Heart right ventricle (tissue), 16 donors: ENCODE results near the gene SCAND1. TPM values are rescaled to one million over a fixed set of nuclear protein-coding genes. Genes with fewer than 3 reads are reported as not detected.

Experiments used
- ATAC-seq, 8 donors: fragments of 200-7000 bp; cut with Tn5 transposase; one replicate each; pipeline ENCODE4 v1.9.1; 2020; ENCODE audit warnings: mild to moderate bottlenecking in 8 of 8, moderate library complexity in 8 of 8, moderate number of reproducible peaks in 1 of 8
- DNase-seq, 2 donors: peaks; one replicate each; pipeline ENCODE4 v3.0.0-alpha.2; 2020
- H3K27ac ChIP-seq, 10 donors: fragments of 200-600 bp; sonication (generic) in 2 of 10; one replicate each; pipeline versions ENCODE4 v1.5.0 to v1.8.0; 2020 to 2022; ENCODE audit warnings: mild to moderate bottlenecking in 3 of 10
- H3K27me3 ChIP-seq, 7 donors: fragments of 200-600 bp; one replicate each; pipeline ENCODE4 v1.8.0; 2021 to 2022; ENCODE audit warnings: mild to moderate bottlenecking in 2 of 7
- H3K36me3 ChIP-seq, 9 donors: fragments of 200-600 bp; sonication (generic) in 1 of 9; one replicate each; pipeline versions ENCODE4 v1.5.0 to v1.8.0; 2020 to 2022; ENCODE audit warnings: mild to moderate bottlenecking in 2 of 9
- H3K4me1 ChIP-seq, 9 donors: fragments of 200-600 bp; sonication (generic) in 1 of 9; one replicate each; pipeline versions ENCODE4 v1.5.0 to v1.8.0; 2020 to 2022; ENCODE audit warnings: mild to moderate bottlenecking in 4 of 9
- H3K4me3 ChIP-seq, 10 donors: fragments of 200-600 bp; sonication (generic) in 2 of 10; one replicate each; pipeline versions ENCODE4 v1.5.0 to v1.8.0; 2020 to 2022; ENCODE audit warnings: mild to moderate bottlenecking in 7 of 10, moderate library complexity in 2 of 10
- H3K9me3 ChIP-seq, 11 donors: fragments of 200-600 bp in 10 of 11; sonication (generic) in 2 of 11; one replicate each; pipeline versions ENCODE4 v1.5.0 to v1.8.0; 2013 to 2022; ENCODE audit warnings: mild to moderate bottlenecking in 2 of 11, control low read depth in 1 of 11, moderate library complexity in 1 of 11
- CTCF ChIP-seq, 9 donors: fragments of 200-600 bp; sonication (generic) in 2 of 9; IDR thresholded peaks; one replicate each; pipeline versions ENCODE4 v1.5.0 to v1.8.0; 2021 to 2022; ENCODE audit warnings: antibody characterized with exemption in 9 of 9, mild to moderate bottlenecking in 5 of 9, moderate library complexity in 1 of 9
- WGBS, 2 donors: extraction: QIAGEN DNeasy Blood & Tissue Kit; methylation state at CpG; one replicate each; pipeline ENCODE4 v1.1.7; 2013; ENCODE audit warnings: inconsistent platforms in 1 of 2; 5-methylcytosine and 5-hydroxymethylcytosine counted together
- intact Hi-C, 10 donors: fragments of 100-400 bp; cut with DNase I; formaldehyde crosslinking; loops; one replicate each; pipeline versions ENCODE4 v1.11.1 to v1.14.2; 2022
- polyA plus RNA-seq, 2 donors: library from polyadenylated mRNA; stranded (reverse); fragments of 200-250 nt; gene quantifications; one replicate each; pipeline ENCODE4 v1.2.3, GENCODE V29; 2013
- total RNA-seq, 10 donors: library from RNA; stranded (reverse); fragmentation: NEBNext Ultra II Directional in 3 of 10; extraction: Animal tissue kit (Norgen Biotek cat#: 25700) in 3 of 10; gene quantifications; one replicate each; pipeline versions ENCODE4 v1.2.1 to v1.2.4, GENCODE V29; 2021 to 2023
- donor health status: Arrhythmogenic right ventricular cardiomyopathy.
- donor health status: ischemic (EF 13 %, LVEDD 7.1; RV severe dilation, severe dysfunction).
- donor health status: healthy with polysubstance abuse.
- donor health status: DM: no; HTN: yes; CAD: no.
- donor health status: DM: no; HTN: no; CAD: no.
- donor health status: ischemic (EF 25% LVEDD 6.9; RV normal size, moderate dysfunction).
- donor health status: ischemic (EF 25% LVEDD 5.7; RV mildly dilated, moderate dysfunction).
- donor health status: healthy.
- donor health status: DM: yes; HTN: yes; CAD: no.
- donor health status: Ischemic cardiomyopathy.
- donor health status: ischemic (EF 35%, LVEDD 5.7; RV mildly dilated, moderate dysfunction).
- donor health status: nonischemic (EF 11% LVEDD 7.7; RV severe dilation, severe dysfunction).
- donor health status: DM: yes; HTN: yes; CAD: no.
- donor health status: PGD.
- donor health status: ischemic (EF 29% LVEDD 5.4; RV normal size, mild dysfunction).
- donor health status: nonischemic (EF 23%, LVEDD 6.1; RV moderate dilation, normal function).

SCAND1 gene
- total and polyA plus RNA-seq, 12 donors, result 29.9 to 217 (median 41.1) TPM

- WGBS, 2 donors, result 79 to 83% methylated on average over 2 of the region's 2 CpGs
Observed at GRCh38 chr20:35988910-35989463, 34.7 kb upstream of the SCAND1 start.

DNA sequence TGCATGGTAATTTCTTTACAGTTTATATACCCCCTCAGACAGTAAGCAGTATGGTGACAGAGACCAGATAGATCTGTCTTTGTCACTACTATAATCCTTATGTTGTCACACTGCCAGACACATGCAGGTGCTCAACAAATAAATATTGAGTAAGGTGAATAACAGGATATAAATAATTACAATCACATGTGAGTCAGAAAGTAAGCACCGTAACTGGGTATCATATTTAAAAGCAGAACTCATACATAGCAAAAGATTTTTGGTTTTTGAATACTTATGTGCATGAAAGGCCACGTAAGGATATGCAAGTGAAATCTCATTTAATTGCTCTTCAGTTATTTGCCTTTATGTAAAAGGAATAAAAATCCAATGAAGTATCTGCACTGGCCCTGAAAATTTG, 31.5 kb upstream of the SCAND1 start:
- TF ChIP-seq CTCF (IDR thresholded peaks at IDR 0.05), result no peak
- intact Hi-C loops, result loop anchor here in 1 of 10 donors (10.0 kb wide), 1 partner anchor 449 kb away; no protein-coding TSS in a partner anchor
- H3K4me1 ChIP-seq, result no peaks in the 10 kb centered on the region
- DNase-seq (no peak), ATAC-seq (no peak)
- H3K27me3 ChIP-seq, result no peaks in the 10 kb centered on the region
- H3K36me3 ChIP-seq, result no peaks in the 10 kb centered on the region
- H3K9me3 ChIP-seq, result no peaks in the 10 kb centered on the region
- 78 to 90% methylated on average over 2 of the region's 2 CpGs for WGBS, 2 donors
- no peak overlapping the region for H3K4me3 ChIP-seq
- no peak overlapping the region for H3K27ac ChIP-seq

More at GRCh38 chr20:35988910-35989463, 34.7 kb upstream of the SCAND1 start:
- no peak overlapping the region for H3K4me3 ChIP-seq
- H3K36me3 ChIP-seq, result no peaks in the 10 kb centered on the region
- TF ChIP-seq CTCF (IDR thresholded peaks at IDR 0.05), result no peak
- intact Hi-C loops, result loop anchor here in 1 of 10 donors (10.0 kb wide), 1 partner anchor 446 kb away; no protein-coding TSS in a partner anchor
- H3K27ac ChIP-seq, result no peak overlapping the region
- no peak for DNase-seq
- no peak for ATAC-seq
- peaks cover 0 to 3% (median 0%) of the 10 kb centered on the region in 9 donors for H3K4me1 ChIP-seq
- no peaks in the 10 kb centered on the region for H3K9me3 ChIP-seq
- no peaks in the 10 kb centered on the region for H3K27me3 ChIP-seq

DNA sequence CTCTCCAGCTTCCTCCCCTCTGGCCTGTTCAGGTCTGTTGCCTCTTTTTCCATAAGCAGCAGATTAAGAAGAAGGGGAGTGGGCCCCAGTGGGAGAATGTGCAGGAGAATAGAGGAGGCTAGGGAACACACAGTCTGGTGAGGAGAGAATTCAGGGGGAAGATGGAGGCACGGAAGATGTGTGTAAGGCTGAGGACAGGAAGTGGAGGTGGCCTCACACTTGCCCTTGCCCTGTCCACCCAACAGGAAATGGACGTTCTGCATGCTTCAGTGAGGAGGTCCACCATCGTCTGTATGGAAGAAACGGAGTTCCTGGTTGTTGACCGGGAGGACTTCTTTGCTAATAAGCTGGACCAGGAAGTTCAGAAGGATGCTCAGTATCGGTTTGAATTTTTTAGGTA, 30.1 kb upstream of the SCAND1 start:
- intact Hi-C loops, result loop anchor here in 1 of 10 donors (10.0 kb wide), 1 partner anchor 450 kb away; no protein-coding TSS in a partner anchor
- DNase-seq (no peak), ATAC-seq (no peak)
- Histone ChIP-seq H3K27ac (no peak overlapping the region), H3K9me3 (no peaks in the 10 kb centered on the region), H3K36me3 (no peaks in the 10 kb centered on the region), H3K4me3 (no peak overlapping the region), H3K27me3 (no peaks in the 10 kb centered on the region), H3K4me1 (no peaks in the 10 kb centered on the region)
- 62 to 75% methylated on average over 6 of the region's 6 CpGs for WGBS, 2 donors
- TF ChIP-seq CTCF (IDR thresholded peaks at IDR 0.05), result no peak

DNA sequence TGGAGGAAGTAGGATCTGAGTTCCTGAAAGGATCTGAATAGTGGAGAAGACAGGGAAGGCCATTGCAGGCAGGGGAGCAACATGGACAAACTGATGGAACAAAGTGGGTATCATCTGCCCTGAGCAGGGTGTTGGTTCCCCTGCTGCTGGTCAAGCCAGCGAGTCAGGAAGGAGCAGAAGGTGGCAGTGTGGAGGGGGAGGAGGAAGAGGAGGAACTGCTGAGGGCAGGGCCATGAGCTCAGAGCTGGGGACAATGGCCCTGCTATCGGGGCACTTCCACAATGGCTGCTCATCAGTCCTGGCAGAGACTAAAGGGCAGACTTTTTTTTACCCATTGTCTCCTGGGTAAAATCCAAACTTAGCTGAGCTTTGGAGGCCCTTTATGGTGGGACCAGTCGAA, 27.7 kb upstream of the SCAND1 start:
- DNase-seq, result no peak
- Histone ChIP-seq H3K27me3 (no peaks in the 10 kb centered on the region), H3K4me3 (no peak overlapping the region), H3K9me3 (no peaks in the 10 kb centered on the region), H3K36me3 (no peaks in the 10 kb centered on the region), H3K4me1 (peaks cover 0 to 13% (median 0%) of the 10 kb centered on the region in 9 donors), H3K27ac (no peak overlapping the region)
- ATAC-seq, result no peak
- 59 to 87% methylated on average over 3 of the region's 3 CpGs for WGBS, 2 donors
- TF ChIP-seq CTCF (IDR thresholded peaks at IDR 0.05), result no peak
- intact Hi-C loops, result loop anchor here in 1 of 10 donors (10.0 kb wide), 1 partner anchor 453 kb away; no protein-coding TSS in a partner anchor
